OCI-LY3 (cell line): ENCODE measurements around the gene UNC5CL.

Experiments
- CTCF ChIP-seq: fragments of 200-600, 300-600 bp; sonication (generic); IDR thresholded peaks from 2 replicates; pipeline ENCODE4 v1.5.1; 2014; ENCODE audit warnings: antibody characterized with exemption, low read length, low read depth
- EZH2phosphoT487 ChIP-seq: fragments of 200-600 bp; shearing (Covaris generic); IDR thresholded peaks from 2 replicates; pipeline ENCODE4 v1.6.1; 2018; ENCODE audit warnings: antibody characterized with exemption, mixed run types, low read depth

- TF ChIP-seq CTCF (no peak), EZH2phosphoT487 (no peak)
Observed at GRCh38 chr6:41002168-41002567, 36.9 kb downstream of the UNC5CL start.
